ENCODE measurements around the gene ING5.
"Not testable (repeated sequence)": the region's sequence is repeated elsewhere in the genome, so short reads cannot be mapped to it uniquely, and the experiment has no call there.

ING5 gene

GRCh38 chr2:241701399-241702154 is at the start of gene ING5:
ING5 (plus strand) TSS chr2:241702039; CDS start chr2:241702066, 27 bp downstream.
- peak; percentile 89 to 99 (median 95) for DNase-seq
- intact Hi-C loops (cut with DNase I) = loop anchor here (1.0 kb wide), 1 partner anchor 15 kb away; the partner anchor contains the start of gene DTYMK

- DNase-seq = peak in 2 of 10 donors; percentile 10 to 60
- intact Hi-C loops (cut with DNase I) = no loop called here
These were observed 49.7 kb upstream of the ING5 start for GRCh38 chr2:241652142-241652541.

- peak in 3 of 10 donors; percentile 12 to 68 (median 49) for DNase-seq
- intact Hi-C loops (cut with DNase I) = no loop called here
These were observed 49.1 kb upstream of the ING5 start for GRCh38 chr2:241652722-241653121.

GRCh38 chr2:241653210-241653750 is 48.6 kb upstream of the ING5 start:
- peak in 3 of 10 donors; percentile 26 to 78 (median 52) for DNase-seq
- intact Hi-C loops (cut with DNase I) = no loop called here

GRCh38 chr2:241654551-241654950 is 47.3 kb upstream of the ING5 start:
- peak in 2 of 10 donors; percentile 30 to 51 for DNase-seq
- intact Hi-C loops (cut with DNase I) = no loop called here

- intact Hi-C loops (cut with DNase I) = no loop called here
- peak in 3 of 10 donors; percentile 28 to 82 (median 54) for DNase-seq
These were observed 46.2 kb upstream of the ING5 start for GRCh38 chr2:241655516-241656189.

GRCh38 chr2:241656190-241656741 is 45.6 kb upstream of the ING5 start:
- intact Hi-C loops (cut with DNase I) = no loop called here
- peak in 3 of 10 donors; percentile 52 to 80 (median 65) for DNase-seq

GRCh38 chr2:241657786-241658254 is 44.0 kb upstream of the ING5 start:
- intact Hi-C loops (cut with DNase I) = no loop called here
- DNase-seq = peak in 3 of 10 donors; percentile 60 to 79 (median 66)

GRCh38 chr2:241658296-241658695 is 43.5 kb upstream of the ING5 start:
- DNase-seq = no peak
- intact Hi-C loops (cut with DNase I) = no loop called here

- intact Hi-C loops (cut with DNase I) = no loop called here
- peak; percentile 50 to 96 (median 72) for DNase-seq
These were observed 42.6 kb upstream of the ING5 start for GRCh38 chr2:241659150-241659739.

GRCh38 chr2:241660593-241661213 is 41.1 kb upstream of the ING5 start:
- peak in 3 of 10 donors; percentile 34 to 54 (median 40) for DNase-seq
- intact Hi-C loops (cut with DNase I) = no loop called here

GRCh38 chr2:241662731-241663130 is 39.1 kb upstream of the ING5 start:
- peak in 3 of 10 donors; percentile 36 to 71 (median 65) for DNase-seq
- intact Hi-C loops (cut with DNase I) = not testable (repeated sequence)

- intact Hi-C loops (cut with DNase I) = no loop called here
These were observed 36.0 kb upstream of the ING5 start for GRCh38 chr2:241665731-241666440.

GRCh38 chr2:241666627-241667400 is 35.0 kb upstream of the ING5 start:
- peak in 4 of 10 donors; percentile 10 to 83 (median 56) for DNase-seq
- intact Hi-C loops (cut with DNase I) = no loop called here

More at GRCh38 chr2:241665731-241666440, 36.0 kb upstream of the ING5 start:
- peak in 8 of 10 donors; percentile 47 to 96 (median 72) for DNase-seq

GRCh38 chr2:241668354-241668753 is 33.5 kb upstream of the ING5 start:
- DNase-seq = peak in 1 of 10 donors; percentile 59
- intact Hi-C loops (cut with DNase I) = no loop called here

GRCh38 chr2:241668839-241669238 is 33.0 kb upstream of the ING5 start:
- intact Hi-C loops (cut with DNase I) = no loop called here
- DNase-seq = peak in 1 of 10 donors; percentile 45

GRCh38 chr2:241670333-241671110 is 31.3 kb upstream of the ING5 start:
- intact Hi-C loops (cut with DNase I) = no loop called here
- peak in 2 of 10 donors; percentile 20 to 74 for DNase-seq
